Stimulated activated CD4-positive, alpha-beta T cell treated with anti-CD3 and anti-CD28 coated beads, Interleukin-1b, Interleukin-23, amount 100 ng/mL, for 48 hours (primary cell): ENCODE results near the gene SAMD13.

Experiments used
- DNase-seq: peaks from one replicate; pipeline ENCODE4 v3.0.0-alpha.2; 2020

Gene SAMD13

GRCh38 chr1:84301004-84301784 lies at the start of gene SAMD13:
SAMD13 (plus strand) TSS chr1:84301708; CDS start chr1:84303235, 1,527 bp downstream.
- peak; percentile 35 for DNase-seq

GRCh38 chr1:84253036-84253435 lies 48.5 kb upstream of the SAMD13 start:
- no peak for DNase-seq

DNA sequence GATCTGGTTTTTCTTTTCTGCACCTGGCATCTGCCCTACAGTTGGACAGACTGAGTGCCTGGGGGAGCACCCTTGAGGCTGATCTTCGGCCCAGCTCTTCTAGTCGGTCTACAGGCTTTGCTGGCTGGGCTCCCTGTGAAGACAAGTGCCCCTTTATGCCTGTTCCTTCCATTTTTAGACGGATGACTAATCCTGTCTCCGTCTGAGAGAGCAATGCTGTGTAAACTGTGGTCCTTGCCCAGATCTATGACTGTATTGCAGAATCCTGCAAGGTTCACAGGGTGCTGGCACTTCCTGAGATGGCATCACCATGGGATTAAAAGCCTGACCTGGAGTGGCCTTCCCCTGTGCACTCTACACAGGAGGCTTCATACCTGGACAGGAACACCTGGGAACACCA lies 47.6 kb upstream of the SAMD13 start:
- DNase-seq = no peak

DNA sequence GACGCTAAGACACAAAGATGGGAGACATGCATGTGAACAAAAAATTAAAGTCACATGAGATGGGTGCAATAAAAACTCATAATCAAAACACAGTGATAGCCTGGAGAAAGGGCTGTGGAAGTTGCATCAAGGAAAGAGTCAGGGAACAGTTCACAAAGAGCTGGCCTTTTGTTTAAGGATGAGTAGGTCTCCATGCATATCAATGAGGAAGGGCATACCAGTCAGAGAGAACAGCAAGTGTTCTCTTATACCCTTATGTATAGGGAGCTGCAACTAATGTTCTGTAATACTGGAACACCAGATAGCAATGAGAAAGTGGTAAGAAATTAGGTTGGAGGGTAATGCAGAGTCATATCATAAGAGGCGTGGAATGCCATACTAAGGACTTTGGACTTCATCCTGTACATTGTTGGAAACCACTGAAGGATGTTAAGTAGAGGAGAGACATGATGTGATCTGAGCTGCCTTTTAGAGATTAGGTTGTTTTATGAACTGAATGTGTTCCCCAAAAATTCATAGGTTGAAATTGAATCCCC lies 46.7 kb upstream of the SAMD13 start:
- DNase-seq = no peak

DNA sequence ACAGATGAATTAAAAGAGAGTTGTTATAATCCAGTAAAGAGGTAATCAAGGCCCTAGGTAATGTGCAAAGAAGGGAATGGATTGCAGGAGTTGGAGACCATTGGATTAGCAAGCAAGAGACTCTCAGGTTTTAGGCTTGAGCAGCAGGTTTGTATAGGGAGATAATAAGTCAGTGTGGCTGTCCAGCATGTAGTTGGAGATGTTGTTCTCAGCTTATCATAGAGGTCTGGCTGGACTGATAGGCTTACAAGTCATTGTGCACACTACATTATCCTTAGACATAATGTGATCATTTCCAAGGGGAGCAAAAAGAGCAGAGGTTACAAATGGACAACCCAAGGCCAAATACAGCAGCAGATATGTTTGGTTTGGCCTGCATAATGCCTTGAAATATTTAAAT lies 45.9 kb upstream of the SAMD13 start:
- no peak for DNase-seq

DNA sequence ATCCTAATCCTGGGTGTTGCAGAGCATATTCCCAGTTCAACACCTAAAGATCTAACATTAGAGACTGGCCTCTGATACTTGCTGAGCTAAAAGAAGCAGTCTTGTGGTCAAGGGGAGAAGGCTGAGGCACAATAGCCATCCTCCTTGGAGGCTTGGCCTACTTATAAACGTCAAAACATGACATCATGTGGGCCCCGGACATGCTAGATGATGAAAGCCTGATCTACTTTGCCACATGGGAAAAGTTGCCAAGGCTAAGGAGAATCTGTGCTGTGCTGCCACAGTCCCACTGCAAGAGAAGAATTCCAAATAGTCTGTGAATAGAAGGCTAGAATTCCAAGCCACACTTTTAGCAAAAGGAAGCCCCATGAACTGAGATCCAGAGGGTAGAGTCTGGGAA lies 43.9 kb upstream of the SAMD13 start:
- no peak for DNase-seq

- DNase-seq = no peak
These were observed 42.1 kb upstream of the SAMD13 start for GRCh38 chr1:84259376-84259775.

- no peak for DNase-seq
These were observed 41.5 kb upstream of the SAMD13 start for GRCh38 chr1:84259989-84260388.

GRCh38 chr1:84260852-84261518 lies 40.5 kb upstream of the SAMD13 start:
- no peak for DNase-seq

DNA sequence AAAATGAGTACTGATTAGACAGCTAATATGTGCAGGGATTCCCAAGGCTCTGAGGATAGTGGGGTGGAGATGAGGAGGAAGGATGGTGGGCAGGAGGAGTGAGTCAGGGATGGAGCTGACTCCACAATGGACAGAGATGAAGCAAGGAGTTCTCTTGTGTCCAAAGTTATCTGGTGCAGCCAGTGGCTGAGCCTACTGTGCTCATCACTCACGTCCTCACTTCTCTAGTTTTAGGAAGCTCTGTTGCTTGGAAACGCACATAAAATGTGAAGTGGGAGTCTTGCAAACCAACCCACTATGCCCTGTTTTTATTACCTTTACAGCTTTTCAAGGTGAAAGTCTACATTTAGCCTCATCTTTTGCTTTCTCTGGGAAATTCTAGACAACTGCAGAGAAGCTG lies 36.5 kb upstream of the SAMD13 start:
- DNase-seq = no peak

- DNase-seq = no peak
These were observed 35.6 kb upstream of the SAMD13 start for GRCh38 chr1:84265867-84266266.

GRCh38 chr1:84266748-84267147 lies 34.8 kb upstream of the SAMD13 start:
- no peak for DNase-seq

- no peak for DNase-seq
These were observed 34.0 kb upstream of the SAMD13 start for GRCh38 chr1:84267476-84267875.

GRCh38 chr1:84268346-84268745 lies 33.2 kb upstream of the SAMD13 start:
- no peak for DNase-seq

DNA sequence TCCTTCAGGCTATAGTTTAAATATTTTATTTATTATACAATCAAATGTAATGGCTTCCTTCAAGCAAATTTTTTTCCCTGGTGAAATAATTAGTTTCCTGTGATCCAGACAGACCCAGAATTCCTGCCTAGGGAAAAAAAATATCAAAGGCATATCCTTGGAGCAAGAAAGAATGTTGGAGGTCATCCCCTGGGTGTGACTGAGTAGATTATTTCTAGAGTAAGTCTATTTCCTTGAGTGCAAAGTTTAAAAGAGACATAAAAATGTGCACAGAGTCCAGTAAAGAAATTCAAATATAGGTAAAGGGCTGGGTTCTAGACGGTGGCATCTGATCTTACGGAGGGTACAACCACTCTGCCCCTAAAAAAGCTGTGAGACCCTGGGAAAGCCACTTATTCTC lies 32.2 kb upstream of the SAMD13 start:
- no peak for DNase-seq

DNA sequence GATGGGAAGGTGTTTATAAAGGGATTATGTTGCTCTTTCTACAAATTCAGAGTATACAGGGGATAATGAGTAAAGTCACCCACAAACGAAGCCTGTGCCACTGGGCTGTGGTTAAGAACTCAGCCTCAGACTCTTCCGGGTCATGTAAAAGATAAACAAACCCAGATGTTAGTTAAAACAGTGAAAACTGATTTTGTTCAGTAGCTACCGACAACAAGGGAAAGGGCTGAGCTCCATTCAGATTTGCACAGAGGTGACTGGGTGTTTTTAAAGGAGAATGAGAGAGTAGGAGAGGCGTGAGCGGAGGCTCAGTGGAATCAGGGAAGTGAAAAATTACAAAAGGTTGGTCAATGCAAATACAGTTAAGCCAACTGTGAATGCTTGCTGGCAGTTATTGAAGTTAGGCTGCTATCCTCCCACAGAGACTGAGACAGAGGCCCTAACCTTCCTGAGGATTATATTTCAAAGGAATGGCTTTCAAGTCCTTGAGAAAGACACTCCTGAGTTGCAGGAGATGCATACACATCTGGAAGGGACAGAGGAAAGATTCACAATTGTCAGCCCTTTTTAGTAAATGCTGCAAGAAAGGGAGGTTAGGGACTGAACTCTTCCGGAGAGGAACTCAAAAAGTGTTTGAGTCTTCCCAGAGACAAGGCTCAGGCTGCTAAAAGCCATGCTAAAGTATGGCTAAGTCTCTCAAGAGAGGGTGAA lies 29.9 kb upstream of the SAMD13 start:
- DNase-seq = no peak

DNA sequence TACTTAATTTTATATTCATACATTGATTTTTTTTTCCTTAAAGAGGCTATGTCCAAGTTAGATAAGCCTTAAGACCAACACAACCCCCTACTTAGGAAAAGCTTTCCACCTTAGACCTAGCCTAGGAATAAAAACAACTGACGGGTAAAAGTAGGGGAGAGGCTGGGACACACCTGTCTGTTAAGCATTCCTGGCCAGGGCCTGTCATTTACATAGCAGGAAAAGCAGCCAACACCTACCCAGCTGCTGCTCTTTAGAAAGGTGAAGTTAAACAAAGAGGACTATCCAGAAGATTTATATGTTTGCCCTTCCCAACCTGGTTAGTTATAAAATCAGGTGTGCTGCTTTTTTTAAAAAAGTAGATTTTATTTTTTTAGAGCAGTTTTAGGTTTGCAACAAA lies 29.1 kb upstream of the SAMD13 start:
- DNase-seq = no peak

DNA sequence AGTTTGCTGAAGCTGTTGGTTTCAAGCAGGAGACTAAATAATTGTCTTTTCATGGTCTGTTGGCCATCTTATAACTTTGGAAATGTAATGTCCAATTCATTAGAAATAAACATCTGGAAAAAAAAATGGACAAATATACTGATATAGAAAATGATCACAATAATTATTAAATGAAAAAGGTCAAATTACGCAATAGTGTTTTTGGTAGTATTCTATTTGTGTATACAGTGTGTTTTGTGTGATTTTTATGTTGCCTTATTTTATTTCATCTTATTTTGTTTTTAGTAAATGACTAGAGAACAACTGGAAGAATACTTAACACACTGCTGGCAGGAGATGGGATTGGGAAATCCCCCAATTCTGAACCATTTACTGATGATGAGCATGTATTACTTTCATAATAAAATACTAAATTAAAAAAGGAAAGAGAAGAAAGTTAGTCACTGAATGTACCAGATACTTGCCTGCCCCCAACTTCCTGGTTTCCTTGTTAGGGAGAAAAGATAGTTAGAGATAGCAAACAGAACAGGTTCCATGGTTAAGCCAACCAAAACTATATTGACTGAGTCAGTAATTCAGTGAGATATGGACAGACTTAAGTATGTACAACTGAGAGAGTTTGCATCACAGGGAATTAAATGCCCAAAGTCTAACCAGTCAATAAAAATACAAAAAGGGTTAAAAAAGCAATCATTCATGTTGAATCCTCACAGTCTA lies 24.0 kb upstream of the SAMD13 start:
- no peak for DNase-seq

GRCh38 chr1:84278905-84279304 lies 22.6 kb upstream of the SAMD13 start:
- no peak for DNase-seq

- DNase-seq = no peak
These were observed 20.6 kb upstream of the SAMD13 start for GRCh38 chr1:84280912-84281311.

DNA sequence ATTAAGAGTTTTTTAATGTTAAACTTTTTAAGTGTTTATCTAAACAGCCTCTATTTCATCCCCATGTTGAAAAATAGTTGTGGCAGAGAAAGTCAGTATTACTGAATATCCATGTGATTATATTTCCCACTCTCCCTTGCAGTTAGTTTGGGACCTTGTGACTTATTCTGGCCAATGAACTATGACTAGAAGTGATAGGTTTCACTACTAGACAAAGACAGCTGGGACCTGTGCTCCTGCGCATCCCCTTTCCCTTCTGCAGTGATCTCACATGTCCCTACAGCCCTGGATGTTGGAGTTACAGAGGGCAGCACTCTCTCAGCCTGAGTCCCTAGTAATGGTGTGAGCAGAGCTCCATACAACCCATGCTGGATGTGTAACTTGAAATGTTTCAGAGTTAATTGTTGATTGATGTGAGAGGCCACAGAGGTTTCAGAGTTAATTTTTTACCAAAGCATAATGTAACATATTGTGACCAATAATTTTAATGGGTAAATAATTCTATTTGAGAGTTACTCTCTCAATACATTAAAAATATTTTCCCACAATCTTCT lies 18.7 kb upstream of the SAMD13 start:
- DNase-seq = no peak

GRCh38 chr1:84283381-84283780 lies 18.1 kb upstream of the SAMD13 start:
- DNase-seq = no peak

DNA sequence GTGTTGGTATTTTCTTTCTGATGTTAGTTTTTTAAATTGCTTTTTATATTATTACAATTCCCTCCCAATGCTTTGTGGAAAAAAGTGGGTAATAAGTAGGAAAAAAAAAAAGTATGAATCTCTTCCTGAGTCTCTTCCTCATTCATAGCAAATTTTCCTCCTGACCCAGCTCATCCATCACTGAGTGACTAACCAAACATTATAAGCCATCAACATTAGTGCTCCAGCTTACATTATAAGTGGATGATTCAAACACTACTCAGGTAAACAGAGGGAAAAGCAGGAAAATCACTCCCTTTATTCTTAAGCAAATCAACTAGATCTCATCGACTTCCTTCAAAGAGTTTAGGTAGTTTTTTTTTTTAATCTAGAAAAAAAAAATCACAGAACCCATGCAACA lies 15.4 kb upstream of the SAMD13 start:
- DNase-seq = no peak
